Glutamatergic neuron (in vitro differentiated cells): ENCODE results near the gene COTL1. TPM values are rescaled to one million over a fixed set of nuclear protein-coding genes. Genes with fewer than 3 reads are reported as not detected.
"Not testable (repeated sequence)": the region's sequence is repeated elsewhere in the genome, so short reads cannot be mapped to it uniquely, and the experiment has no call there.

Experiments
- DNase-seq: peaks from one replicate; pipeline ENCODE4 v3.0.0; 2022
- H3K27ac Mint-ChIP-seq: one replicate; pipeline ENCODE4 v1.8.0; 2020; ENCODE audit warnings: mild to moderate bottlenecking, mixed read lengths, inconsistent platforms; ENCODE audit not compliant: unreplicated experiment
- H3K27me3 Mint-ChIP-seq: one replicate; pipeline ENCODE4 v1.8.0; 2020; ENCODE audit warnings: mild to moderate bottlenecking, moderate library complexity, mixed read lengths, inconsistent platforms; ENCODE audit not compliant: unreplicated experiment
- H3K36me3 Mint-ChIP-seq: one replicate; pipeline ENCODE4 v1.8.0; 2020; ENCODE audit warnings: mild to moderate bottlenecking, mixed read lengths, inconsistent platforms; ENCODE audit not compliant: unreplicated experiment
- H3K4me1 Mint-ChIP-seq: one replicate; pipeline ENCODE4 v1.8.0; 2020; ENCODE audit warnings: mild to moderate bottlenecking, low read depth, mixed read lengths, inconsistent platforms; ENCODE audit not compliant: unreplicated experiment
- H3K4me3 Mint-ChIP-seq: one replicate; pipeline ENCODE4 v1.8.0; 2020; ENCODE audit warnings: mild to moderate bottlenecking, mixed read lengths, inconsistent platforms; ENCODE audit not compliant: unreplicated experiment
- H3K9me3 Mint-ChIP-seq: one replicate; pipeline ENCODE4 v1.8.0; 2020; ENCODE audit warnings: mild to moderate bottlenecking, moderate library complexity, mixed read lengths, inconsistent platforms; ENCODE audit not compliant: unreplicated experiment
- CTCF ChIP-seq: fragments of 200-600 bp; sonication (generic); IDR thresholded peaks from one replicate; pipeline ENCODE4 v1.5.0; 2021; ENCODE audit not compliant: partially characterized antibody, unreplicated experiment
- total RNA-seq: library from RNA; stranded (reverse); fragmentation: NEBNext Ultra II Directional; extraction: Animal tissue kit (Norgen Biotek cat#: 25700); gene quantifications from one replicate; pipeline ENCODE4 v1.2.1, GENCODE V29; 2021; ENCODE audit not compliant: unreplicated experiment

COTL1 gene
- total RNA-seq, 1 donor from 2014 or later = 545 TPM

DNA sequence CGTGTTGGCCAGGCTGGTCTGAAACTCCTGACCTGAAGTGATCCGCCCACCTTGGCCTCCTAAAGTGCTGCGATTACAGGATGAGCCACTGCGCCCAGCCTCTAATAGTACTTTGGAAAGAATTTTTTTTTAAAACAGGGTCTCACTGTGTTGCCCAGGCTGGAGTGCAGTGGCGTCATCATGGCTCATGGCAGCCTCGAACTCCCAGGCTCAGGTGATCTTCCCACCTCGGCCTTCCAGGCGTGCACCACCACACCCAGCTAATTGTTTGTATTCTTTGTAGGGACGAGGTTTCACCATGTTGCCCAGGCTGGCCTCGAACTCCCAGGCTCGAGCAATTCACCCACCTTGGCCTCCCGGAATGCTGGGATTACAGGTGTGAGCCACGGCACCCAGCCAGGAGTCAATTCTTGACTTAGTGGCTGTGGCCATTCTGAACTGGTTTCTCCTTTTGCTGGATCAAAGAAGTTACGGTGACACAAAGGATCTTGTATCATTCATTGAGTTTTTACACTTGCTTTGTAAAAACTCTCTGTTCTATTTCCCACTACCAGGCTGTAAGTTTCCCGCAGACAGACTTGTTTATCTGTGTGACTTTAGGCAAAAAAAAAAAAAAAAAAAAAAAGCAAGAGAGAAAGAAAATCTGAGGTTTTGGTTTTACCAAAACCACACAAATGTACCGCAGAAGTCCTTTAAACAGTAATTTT, 12.7 kb upstream of the COTL1 start:
- no peaks in the 10 kb centered on the region for H3K36me3 Mint-ChIP-seq
- no peak for TF ChIP-seq CTCF
- peaks cover 5% of the 10 kb centered on the region for H3K4me1 Mint-ChIP-seq
- no peak for DNase-seq
- peaks cover 4% of the 10 kb centered on the region for H3K9me3 Mint-ChIP-seq
- H3K27me3 Mint-ChIP-seq = peaks cover 1% of the 10 kb centered on the region
- no peak overlapping the region for H3K27ac Mint-ChIP-seq
- no peak overlapping the region for H3K4me3 Mint-ChIP-seq

GRCh38 chr16:84630009-84630408, 12.1 kb upstream of the COTL1 start:
- no peak overlapping the region for H3K27ac Mint-ChIP-seq
- H3K4me3 Mint-ChIP-seq = no peak overlapping the region
- no peak for DNase-seq
- peaks cover 1% of the 10 kb centered on the region for H3K27me3 Mint-ChIP-seq
- H3K4me1 Mint-ChIP-seq = peaks cover 5% of the 10 kb centered on the region
- no peaks in the 10 kb centered on the region for H3K36me3 Mint-ChIP-seq
- peaks cover 4% of the 10 kb centered on the region for H3K9me3 Mint-ChIP-seq
- no peak for TF ChIP-seq CTCF

DNA sequence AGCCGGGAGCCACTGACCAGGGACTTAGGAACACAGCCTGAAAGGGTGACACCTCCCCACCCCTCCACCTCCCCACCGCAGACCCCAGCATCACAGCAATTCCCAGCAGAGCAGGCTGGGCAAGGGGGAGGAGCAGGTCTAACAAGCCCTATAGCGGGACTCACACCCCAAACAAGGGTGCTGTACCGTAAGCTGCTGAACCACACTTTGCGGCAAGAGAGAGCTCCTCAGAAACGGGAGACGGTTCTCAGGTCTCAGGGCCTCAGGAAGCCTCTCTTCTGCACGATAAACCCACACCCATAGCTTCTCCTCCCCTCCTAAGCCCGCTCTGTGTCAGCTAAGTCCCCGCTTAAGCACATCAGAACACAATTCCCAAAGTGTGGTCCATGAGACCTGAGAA, 11.7 kb upstream of the COTL1 start:
- TF ChIP-seq CTCF = no peak
- DNase-seq = no peak
- Mint-ChIP-seq H3K9me3 (peaks cover 4% of the 10 kb centered on the region), H3K36me3 (no peaks in the 10 kb centered on the region), H3K27me3 (peaks cover 1% of the 10 kb centered on the region), H3K27ac (no peak overlapping the region), H3K4me3 (no peak overlapping the region), H3K4me1 (peaks cover 5% of the 10 kb centered on the region)

GRCh38 chr16:84628226-84628731, 10.4 kb upstream of the COTL1 start:
- Mint-ChIP-seq H3K36me3 (no peaks in the 10 kb centered on the region), H3K27ac (no peak overlapping the region), H3K4me3 (no peak overlapping the region), H3K4me1 (peaks cover 5% of the 10 kb centered on the region), H3K9me3 (peaks cover 4% of the 10 kb centered on the region), H3K27me3 (peaks cover 1% of the 10 kb centered on the region)
- DNase-seq = no peak
- TF ChIP-seq CTCF = no peak

DNA sequence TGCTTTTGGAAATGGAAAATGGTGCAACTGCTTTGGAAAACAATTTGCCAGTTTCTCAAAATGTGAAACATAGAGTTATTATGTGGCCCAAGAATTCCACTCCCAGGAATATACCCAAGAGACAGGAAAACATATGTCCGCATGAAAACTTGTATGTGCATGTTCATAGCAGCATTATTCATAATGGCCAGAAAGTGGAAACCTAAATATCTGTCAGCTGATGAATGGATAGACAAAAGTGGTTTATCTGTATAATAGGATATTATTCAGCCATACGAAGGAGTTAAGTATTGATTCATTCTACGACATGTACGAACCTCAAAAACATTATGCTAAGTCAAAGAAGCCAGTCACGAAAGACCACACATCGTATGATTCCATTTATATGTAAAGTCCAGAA, 7.7 kb upstream of the COTL1 start:
- H3K4me3 Mint-ChIP-seq = no peak overlapping the region
- H3K27me3 Mint-ChIP-seq = no peaks in the 10 kb centered on the region
- H3K9me3 Mint-ChIP-seq = peaks cover 2% of the 10 kb centered on the region
- DNase-seq = no peak
- peaks cover 2% of the 10 kb centered on the region for H3K4me1 Mint-ChIP-seq
- H3K36me3 Mint-ChIP-seq = no peaks in the 10 kb centered on the region
- H3K27ac Mint-ChIP-seq = no peak overlapping the region
- TF ChIP-seq CTCF = no peak

DNA sequence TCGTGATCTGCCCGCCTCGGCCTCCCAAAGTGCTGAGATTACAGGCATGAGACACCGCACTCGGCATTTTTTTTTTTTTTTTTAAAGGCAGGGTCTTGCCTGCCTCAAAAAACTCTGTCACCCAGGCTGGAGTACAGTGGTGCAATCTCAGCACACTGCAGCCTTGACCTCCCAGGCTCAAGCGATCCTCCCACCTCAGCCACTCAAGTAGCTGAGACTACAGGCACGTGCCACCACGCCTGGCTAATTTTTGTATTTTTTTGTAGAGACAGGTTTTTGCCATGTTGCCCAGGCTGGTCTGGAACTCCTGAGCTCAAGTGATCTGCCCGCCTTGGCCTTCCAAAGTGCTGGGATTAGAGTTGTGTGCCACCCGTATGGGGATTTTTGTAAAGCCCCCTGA, 3.0 kb upstream of the COTL1 start:
- peaks cover 12% of the 10 kb centered on the region for H3K27me3 Mint-ChIP-seq
- not testable (repeated sequence) for DNase-seq, H3K27ac Mint-ChIP-seq, H3K4me3 Mint-ChIP-seq, H3K36me3 Mint-ChIP-seq
- peaks cover 12% of the 10 kb centered on the region for H3K4me1 Mint-ChIP-seq
- peaks cover 18% of the 10 kb centered on the region for H3K9me3 Mint-ChIP-seq
